Measurements from ENCODE around the gene FYCO1.

The FYCO1 gene

GRCh38 chr3:45874677-45875346 is 120.8 kb downstream of the FYCO1 start:
- DNase-seq, result no peak

- no peak for DNase-seq
Measured at GRCh38 chr3:45873638-45874037, 122.0 kb downstream of the FYCO1 start.

GRCh38 chr3:45873036-45873435 is 122.6 kb downstream of the FYCO1 start:
- DNase-seq, result no peak

- DNase-seq, result no peak
Measured at GRCh38 chr3:45872569-45872968, 123.1 kb downstream of the FYCO1 start.

- DNase-seq, result no peak
Measured at GRCh38 chr3:45871780-45872179, 123.8 kb downstream of the FYCO1 start.

GRCh38 chr3:45870099-45870498 is 125.5 kb downstream of the FYCO1 start:
- DNase-seq, result peak; percentile 71

GRCh38 chr3:45869638-45870037 is 126.0 kb downstream of the FYCO1 start:
- DNase-seq, result no peak

GRCh38 chr3:45868650-45869049 is 127.0 kb downstream of the FYCO1 start:
- no peak for DNase-seq

- DNase-seq, result no peak
Measured at GRCh38 chr3:45868213-45868612, 127.4 kb downstream of the FYCO1 start.
